ENCODE results near the gene CALCB. TPM values are rescaled to one million over a fixed set of nuclear protein-coding genes. Genes with fewer than 3 reads are reported as not detected.

The CALCB gene
- total RNA-seq, 1 experiment from 2014 or later = not detected

DNA sequence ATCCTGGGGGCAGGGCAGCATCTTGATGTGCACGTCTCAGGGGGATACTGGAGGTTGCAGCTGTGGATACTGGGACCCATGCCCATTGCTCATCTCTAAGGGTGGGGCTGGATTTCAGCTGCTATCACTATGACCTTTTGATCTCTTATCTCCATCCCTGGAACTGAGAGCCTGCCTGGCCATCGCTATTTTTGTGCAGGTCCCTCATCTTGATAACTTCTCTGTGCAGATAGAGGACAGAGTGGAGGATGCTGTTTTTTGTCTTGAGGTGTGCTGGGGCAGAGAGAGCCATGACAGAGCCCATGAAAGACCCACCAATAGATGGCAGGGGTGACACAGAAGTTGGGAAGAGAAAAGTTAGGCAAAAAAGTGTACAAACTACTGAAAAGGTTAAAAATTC is 36.2 kb downstream of the CALCB start:
- Histone ChIP-seq H3K4me1 (ENCODE audit: insufficient read depth, low read length) (no peaks in the 10 kb centered on the region), H2BK12ac (ENCODE audit: insufficient read length, low read depth, low read length) (no peak overlapping the region)
- no peak for DNase-seq

More for the DNA sequence above, 36.2 kb downstream of the CALCB start:
- H2BK120ac ChIP-seq (ENCODE audit: low read depth, low read length, poor library complexity, severe bottlenecking) = no peak overlapping the region
- no peak overlapping the region for H3K23ac ChIP-seq (ENCODE audit: insufficient read length, low read depth, low read length)
- H2BK20ac ChIP-seq (ENCODE audit: low read depth, low read length, poor library complexity, severe bottlenecking) = no peak overlapping the region
- no peak overlapping the region for H2AK5ac ChIP-seq (ENCODE audit: insufficient read length, low read length)
- no peak overlapping the region for H3K27ac ChIP-seq (ENCODE audit: insufficient read length, low read depth, low read length)
- Mint-ChIP-seq H3K27ac (no peak overlapping the region; a peak in 1 of 7 replicates), H3K4me3 (no peak overlapping the region), H3K4me1 (peaks cover 9 to 19% of the 10 kb centered on the region in 2 experiments), H3K9me3 (no peaks in the 10 kb centered on the region), H3K27me3 (ENCODE audit: low read depth) (peaks cover 32% of the 10 kb centered on the region), H3K36me3 (ENCODE audit: insufficient read depth in 1 of 3, low read depth in 3 of 3) (no peaks in the 10 kb centered on the region)
- no peak overlapping the region for H4K91ac ChIP-seq (ENCODE audit: insufficient read length, low read depth, low read length)
- H4K20me1 ChIP-seq (ENCODE audit: control insufficient read depth, insufficient read depth, insufficient read length) = no peaks in the 10 kb centered on the region
- no peak overlapping the region for H3K18ac ChIP-seq (ENCODE audit: insufficient read length, low read depth, low read length)
- no peaks in the 10 kb centered on the region for H3K9me3 ChIP-seq (ENCODE audit: control insufficient read depth, low read depth, low read length)
- H4K8ac ChIP-seq (replicated peaks; ENCODE audit: insufficient read length, low read depth, low read length) = no peak overlapping the region
- no peak overlapping the region for H4K5ac ChIP-seq (ENCODE audit: insufficient read length, low read depth, low read length)
- H2BK5ac ChIP-seq (ENCODE audit: insufficient read length, low read length) = no peak overlapping the region
- H3K79me1 ChIP-seq (ENCODE audit: insufficient read depth, low read depth, low read length, poor library complexity, severe bottlenecking) = no peaks in the 10 kb centered on the region
- H3K56ac ChIP-seq (ENCODE audit: insufficient read length, low read depth, low read length) = no peak overlapping the region
- no peak overlapping the region for H3K9ac ChIP-seq (ENCODE audit: extremely low read depth, insufficient read length, low read length)
- no peaks in the 10 kb centered on the region for H3K79me2 ChIP-seq (ENCODE audit: insufficient read depth, low read length)
- no peak overlapping the region for H3T11ph ChIP-seq (ENCODE audit: low read length)
- TF ChIP-seq, protein P1, sequence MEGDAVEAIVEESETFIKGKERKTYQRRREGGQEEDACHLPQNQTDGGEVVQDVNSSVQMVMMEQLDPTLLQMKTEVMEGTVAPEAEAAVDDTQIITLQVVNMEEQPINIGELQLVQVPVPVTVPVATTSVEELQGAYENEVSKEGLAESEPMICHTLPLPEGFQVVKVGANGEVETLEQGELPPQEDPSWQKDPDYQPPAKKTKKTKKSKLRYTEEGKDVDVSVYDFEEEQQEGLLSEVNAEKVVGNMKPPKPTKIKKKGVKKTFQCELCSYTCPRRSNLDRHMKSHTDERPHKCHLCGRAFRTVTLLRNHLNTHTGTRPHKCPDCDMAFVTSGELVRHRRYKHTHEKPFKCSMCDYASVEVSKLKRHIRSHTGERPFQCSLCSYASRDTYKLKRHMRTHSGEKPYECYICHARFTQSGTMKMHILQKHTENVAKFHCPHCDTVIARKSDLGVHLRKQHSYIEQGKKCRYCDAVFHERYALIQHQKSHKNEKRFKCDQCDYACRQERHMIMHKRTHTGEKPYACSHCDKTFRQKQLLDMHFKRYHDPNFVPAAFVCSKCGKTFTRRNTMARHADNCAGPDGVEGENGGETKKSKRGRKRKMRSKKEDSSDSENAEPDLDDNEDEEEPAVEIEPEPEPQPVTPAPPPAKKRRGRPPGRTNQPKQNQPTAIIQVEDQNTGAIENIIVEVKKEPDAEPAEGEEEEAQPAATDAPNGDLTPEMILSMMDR (conservative IDR thresholded peaks at IDR 0.05) = no peak
- H3K23me2 ChIP-seq (ENCODE audit: insufficient read length, low read depth, low read length, poor library complexity, severe bottlenecking) = peaks cover 4% of the 10 kb centered on the region
- H3K4me2 ChIP-seq (ENCODE audit: insufficient read depth, insufficient read length, low read length) = no peak overlapping the region
- no peak overlapping the region for H3K4ac ChIP-seq (ENCODE audit: low read depth, low read length)
- H2BK15ac ChIP-seq (ENCODE audit: low read depth, low read length) = no peak overlapping the region
- no peak overlapping the region for H2AFZ ChIP-seq (ENCODE audit: low read length)
- peaks cover 5% of the 10 kb centered on the region; the same call in 1 of the 2 replicates for H3K27me3 ChIP-seq (ENCODE audit: insufficient read depth, low read length)
- no peak overlapping the region for H3K14ac ChIP-seq (ENCODE audit: insufficient read depth, low read length)
- WGBS (ENCODE audit: extremely low coverage, insufficient read length, low lambda C conversion rate) = no CpG with 5 or more reads among the region's 2 CpGs
